ENCODE results near the gene RPAIN. TPM values are rescaled to one million over a fixed set of nuclear protein-coding genes. Genes with fewer than 3 reads are reported as not detected.

Gene RPAIN
- total and polyA plus RNA-seq, 2 of the 13 experiments (the other 11 are each of a cell fraction or from before 2014, with no cell fraction given): 42.1 to 58.5 TPM

- TF ChIP-seq, protein P1, sequence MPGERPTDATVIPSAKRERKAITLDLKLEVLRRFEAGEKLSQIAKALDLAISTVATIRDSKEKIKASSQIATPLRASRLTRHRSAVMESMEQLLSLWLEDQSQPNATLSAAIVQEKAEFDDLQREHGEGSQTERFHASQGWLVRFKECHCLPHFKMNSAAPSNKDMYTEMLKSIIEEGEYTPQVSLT (CRISPR knock-in tag; IDR thresholded peaks at IDR 0.05; ENCODE audit: borderline replicate concordance, low read depth): 0 out of 2 replicates have a peak, but pooled peaks have one; percentile 45
- TF ChIP-seq RARA (CRISPR knock-in tag; IDR thresholded peaks at IDR 0.05) (no peak), MATR3 (CRISPR knock-in tag; IDR thresholded peaks at IDR 0.05) (no peak), FOXA3 (CRISPR knock-in tag; IDR thresholded peaks at IDR 0.05) (no peak), ZNF816 (CRISPR knock-in tag; IDR thresholded peaks at IDR 0.05; ENCODE audit: borderline replicate concordance) (peak; percentile 94), SRSF4 (IDR thresholded peaks at IDR 0.05; ENCODE audit: low read depth, low read length, poor library complexity, severe bottlenecking) (no peak), SATB2 (CRISPR knock-in tag; IDR thresholded peaks at IDR 0.05) (no peak), IRF2 (CRISPR knock-in tag; IDR thresholded peaks at IDR 0.05) (peak; percentile 38; the same call in 1 of the 2 replicates), KLF13 (CRISPR knock-in tag; IDR thresholded peaks at IDR 0.05) (no peak), ZFP37 (CRISPR knock-in tag; IDR thresholded peaks at IDR 0.05; ENCODE audit: borderline replicate concordance) (no peak; the same call in 1 of the 2 replicates), ZBTB7B (CRISPR knock-in tag; IDR thresholded peaks at IDR 0.05) (no peak), ZNF276 (CRISPR knock-in tag; IDR thresholded peaks at IDR 0.05; ENCODE audit: low read depth) (no peak), HIVEP1 (CRISPR knock-in tag; IDR thresholded peaks at IDR 0.05) (peak; percentile 63; the same call in 1 of the 2 replicates), MEIS2 (CRISPR knock-in tag; IDR thresholded peaks at IDR 0.05) (0 out of 2 replicates have a peak, but pooled peaks have one; percentile 40), REL (CRISPR knock-in tag; conservative IDR thresholded peaks at IDR 0.05) (no peak), NCOR1 (IDR thresholded peaks at IDR 0.05; ENCODE audit: borderline replicate concordance, low read length) (no peak), SP1 (IDR thresholded peaks at IDR 0.05) (no peak), SP1 (CRISPR knock-in tag; IDR thresholded peaks at IDR 0.05) (peak; percentile 55; the same call in 1 of the 2 replicates), ZNF484 (CRISPR knock-in tag; IDR thresholded peaks at IDR 0.05; ENCODE audit: borderline replicate concordance, low read depth) (no peak), ZNF331 (CRISPR knock-in tag; IDR thresholded peaks at IDR 0.05) (0 out of 2 replicates have a peak, but pooled peaks have one; percentile 10), TSC22D2 (CRISPR knock-in tag; IDR thresholded peaks at IDR 0.05; ENCODE audit: borderline replicate concordance) (no peak), ZNF777 (CRISPR knock-in tag; IDR thresholded peaks at IDR 0.05) (no peak), SAP130 (CRISPR knock-in tag; IDR thresholded peaks at IDR 0.05; ENCODE audit: low read depth) (peak; percentile 93), NR2F1 (CRISPR knock-in tag; IDR thresholded peaks at IDR 0.05) (0 out of 4 replicates have a peak, but pooled peaks of 1 of the 2 experiments have one; percentile 8)
- TF ChIP-seq, protein P2, sequence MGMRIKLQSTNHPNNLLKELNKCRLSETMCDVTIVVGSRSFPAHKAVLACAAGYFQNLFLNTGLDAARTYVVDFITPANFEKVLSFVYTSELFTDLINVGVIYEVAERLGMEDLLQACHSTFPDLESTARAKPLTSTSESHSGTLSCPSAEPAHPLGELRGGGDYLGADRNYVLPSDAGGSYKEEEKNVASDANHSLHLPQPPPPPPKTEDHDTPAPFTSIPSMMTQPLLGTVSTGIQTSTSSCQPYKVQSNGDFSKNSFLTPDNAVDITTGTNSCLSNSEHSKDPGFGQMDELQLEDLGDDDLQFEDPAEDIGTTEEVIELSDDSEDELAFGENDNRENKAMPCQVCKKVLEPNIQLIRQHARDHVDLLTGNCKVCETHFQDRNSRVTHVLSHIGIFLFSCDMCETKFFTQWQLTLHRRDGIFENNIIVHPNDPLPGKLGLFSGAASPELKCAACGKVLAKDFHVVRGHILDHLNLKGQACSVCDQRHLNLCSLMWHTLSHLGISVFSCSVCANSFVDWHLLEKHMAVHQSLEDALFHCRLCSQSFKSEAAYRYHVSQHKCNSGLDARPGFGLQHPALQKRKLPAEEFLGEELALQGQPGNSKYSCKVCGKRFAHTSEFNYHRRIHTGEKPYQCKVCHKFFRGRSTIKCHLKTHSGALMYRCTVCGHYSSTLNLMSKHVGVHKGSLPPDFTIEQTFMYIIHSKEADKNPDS (CRISPR knock-in tag; IDR thresholded peaks at IDR 0.05): no peak
- TF ChIP-seq, protein P3, sequence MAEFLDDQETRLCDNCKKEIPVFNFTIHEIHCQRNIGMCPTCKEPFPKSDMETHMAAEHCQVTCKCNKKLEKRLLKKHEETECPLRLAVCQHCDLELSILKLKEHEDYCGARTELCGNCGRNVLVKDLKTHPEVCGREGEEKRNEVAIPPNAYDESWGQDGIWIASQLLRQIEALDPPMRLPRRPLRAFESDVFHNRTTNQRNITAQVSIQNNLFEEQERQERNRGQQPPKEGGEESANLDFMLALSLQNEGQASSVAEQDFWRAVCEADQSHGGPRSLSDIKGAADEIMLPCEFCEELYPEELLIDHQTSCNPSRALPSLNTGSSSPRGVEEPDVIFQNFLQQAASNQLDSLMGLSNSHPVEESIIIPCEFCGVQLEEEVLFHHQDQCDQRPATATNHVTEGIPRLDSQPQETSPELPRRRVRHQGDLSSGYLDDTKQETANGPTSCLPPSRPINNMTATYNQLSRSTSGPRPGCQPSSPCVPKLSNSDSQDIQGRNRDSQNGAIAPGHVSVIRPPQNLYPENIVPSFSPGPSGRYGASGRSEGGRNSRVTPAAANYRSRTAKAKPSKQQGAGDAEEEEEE (CRISPR knock-in tag; IDR thresholded peaks at IDR 0.05; ENCODE audit: borderline replicate concordance): no peak
Observed at GRCh38 chr17:5419959-5420653, at the start of gene RPAIN (continued).
